ENCODE results near the gene DTX1. TPM values are rescaled to one million over a fixed set of nuclear protein-coding genes. Genes with fewer than 3 reads are reported as not detected.

DTX1 gene
- total and polyA plus RNA-seq, 7 experiments from 2014 or later: 0.80 to 15.8 (median 4.5) TPM; not detected in 1

DNA sequence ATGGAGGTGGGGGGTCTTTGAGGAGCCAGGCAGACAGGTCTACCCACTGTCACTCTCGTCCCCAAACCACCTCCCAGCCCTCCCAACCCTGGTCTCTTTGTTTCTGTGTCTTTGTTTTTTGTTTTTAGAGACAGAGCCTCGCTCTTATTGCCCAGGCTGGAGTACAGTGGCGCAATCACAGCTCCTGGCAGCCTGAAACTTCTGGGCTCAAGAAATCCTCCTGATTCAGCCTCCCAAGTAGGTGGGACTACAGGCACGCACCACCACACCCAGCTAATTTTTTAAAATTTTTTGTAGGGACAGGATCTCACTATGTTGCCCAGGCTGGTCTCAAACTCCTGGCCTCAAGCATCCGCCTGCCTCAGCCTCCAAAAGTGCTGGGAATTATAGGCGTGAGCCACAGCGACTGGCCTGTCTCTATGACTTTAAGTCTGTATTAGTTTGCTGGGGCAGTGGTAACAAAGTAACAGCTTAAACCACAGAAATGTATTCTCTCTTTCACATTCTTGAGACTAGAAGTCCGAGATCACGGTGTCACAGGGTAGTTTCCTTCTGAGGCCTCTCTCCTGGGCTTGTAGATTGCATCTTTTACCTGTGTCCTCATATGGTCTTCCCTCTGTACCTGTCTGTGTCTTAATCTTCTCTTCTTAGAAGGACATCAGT is 26.1 kb downstream of the DTX1 start:
- peak overlapping the region in 8 of 9 donors; percentile 24 to 91 (median 80) for H3K27ac Mint-ChIP-seq
- intact Hi-C loops (cut with micrococcal nuclease): loop anchor here in 1 of 2 donors (10.0 kb wide), 1 partner anchor 252 kb away; the partner anchor contains the start of gene SLC8B1
- H3K36me3 ChIP-seq (ENCODE audit: control insufficient read depth in 2 of 3, insufficient read depth in 3 of 3, low read length in 3 of 3): peaks cover 0 to 24% (median 0%) of the 10 kb centered on the region in 3 experiments
- peak; percentile 43 for ATAC-seq
- H3K9me3 ChIP-seq (ENCODE audit: control insufficient read depth in 2 of 3, low read length in 3 of 3): no peaks in the 10 kb centered on the region
- no peaks in the 10 kb centered on the region for H3K9me3 Mint-ChIP-seq
- no peaks in the 10 kb centered on the region for H3K27me3 ChIP-seq (ENCODE audit: control insufficient read depth in 2 of 2, insufficient read depth in 2 of 2, low read length in 2 of 2)
- H3K4me3 ChIP-seq (ENCODE audit: low read length): no peak overlapping the region
- peaks cover 16 to 86% (median 69%) of the 10 kb centered on the region in 7 donors for H3K4me1 Mint-ChIP-seq
- H3K27ac ChIP-seq (ENCODE audit: low read depth, low read length): no peak overlapping the region
- H3K36me3 Mint-ChIP-seq: peaks cover 0 to 33% (median 20%) of the 10 kb centered on the region in 5 donors
- POLR2A ChIA-PET: no interaction called here
- CTCF ChIA-PET: interaction anchor here (0.6 kb wide), 1 partner anchor 18 kb away, joined by 3 read pairs; no protein-coding TSS in a partner anchor
- H3K4me1 ChIP-seq (ENCODE audit: control insufficient read depth in 2 of 2, insufficient read depth in 2 of 2, low read length in 2 of 2): peaks cover 26 to 27% of the 10 kb centered on the region in 2 donors
- no peak for DNase-seq
- H3K4me3 Mint-ChIP-seq: peak overlapping the region in 2 of 10 donors; percentile 22 to 27
- no peaks in the 10 kb centered on the region for H3K27me3 Mint-ChIP-seq

GRCh38 chr12:113083863-113084435 is 27.4 kb downstream of the DTX1 start:
- ChIA-PET CTCF (interaction anchor here (1.0 kb wide), 1 partner anchor 18 kb away, joined by 3 read pairs; no protein-coding TSS in a partner anchor), POLR2A (no interaction called here)
- Mint-ChIP-seq H3K4me1 (peaks cover 20 to 94% (median 80%) of the 10 kb centered on the region in 7 donors), H3K27ac (peak overlapping the region in 8 of 9 donors; percentile 63 to 91 (median 86)), H3K36me3 (peaks cover 0 to 26% (median 12%) of the 10 kb centered on the region in 5 donors), H3K9me3 (peaks cover 0 to 1% (median 0%) of the 10 kb centered on the region in 11 donors), H3K27me3 (no peaks in the 10 kb centered on the region), H3K4me3 (peak overlapping the region in 3 of 10 donors; percentile 27 to 39 (median 39))
- H3K27ac ChIP-seq (ENCODE audit: low read depth, low read length): no peak overlapping the region
- H3K4me1 ChIP-seq (ENCODE audit: control insufficient read depth in 2 of 2, insufficient read depth in 2 of 2, low read length in 2 of 2): peaks cover 35 to 39% of the 10 kb centered on the region in 2 donors
- H3K4me3 ChIP-seq (ENCODE audit: low read length): no peak overlapping the region
- no peaks in the 10 kb centered on the region for H3K9me3 ChIP-seq (ENCODE audit: control insufficient read depth in 2 of 3, low read length in 3 of 3)
- H3K36me3 ChIP-seq (ENCODE audit: control insufficient read depth in 2 of 3, insufficient read depth in 3 of 3, low read length in 3 of 3): peaks cover 0 to 14% (median 0%) of the 10 kb centered on the region in 3 experiments
- ATAC-seq (no peak), DNase-seq (no peak)
- no peaks in the 10 kb centered on the region for H3K27me3 ChIP-seq (ENCODE audit: control insufficient read depth in 2 of 2, insufficient read depth in 2 of 2, low read length in 2 of 2)
- intact Hi-C loops (cut with micrococcal nuclease): loop anchor here in 1 of 2 donors (10.0 kb wide), 1 partner anchor 251 kb away; the partner anchor contains the start of gene SLC8B1

GRCh38 chr12:113086249-113087164 is 30.0 kb downstream of the DTX1 start:
- peak overlapping the region; percentile 50 to 89 (median 77) for H3K4me3 Mint-ChIP-seq
- peaks cover 52 to 65% of the 10 kb centered on the region in 2 donors for H3K4me1 ChIP-seq (ENCODE audit: control insufficient read depth in 2 of 2, insufficient read depth in 2 of 2, low read length in 2 of 2)
- intact Hi-C loops (cut with micrococcal nuclease): loop anchor here in 1 of 2 donors (1.0 to 10.0 kb wide), 2 partner anchors 16 to 248 kb away; partner anchors contain the start of gene SLC8B1
- no peaks in the 10 kb centered on the region for H3K27me3 ChIP-seq (ENCODE audit: control insufficient read depth in 2 of 2, insufficient read depth in 2 of 2, low read length in 2 of 2)
- ChIA-PET POLR2A (interaction anchor here (1.1 to 1.2 kb wide), 2 partner anchors 12 to 24 kb away, joined by 4 to 5 read pairs; no protein-coding TSS in a partner anchor), CTCF (interaction anchor here (0.6 to 1.2 kb wide), 3 partner anchors 12 to 94 kb away, joined by 3 to 4 read pairs (median 3); no protein-coding TSS in a partner anchor)
- H3K27me3 Mint-ChIP-seq: no peaks in the 10 kb centered on the region
- H3K36me3 ChIP-seq (ENCODE audit: control insufficient read depth in 2 of 3, insufficient read depth in 3 of 3, low read length in 3 of 3): peaks cover 0 to 9% (median 0%) of the 10 kb centered on the region in 3 experiments
- H3K4me3 ChIP-seq (ENCODE audit: low read length): peak overlapping the region; percentile 11
- no peaks in the 10 kb centered on the region for H3K9me3 ChIP-seq (ENCODE audit: control insufficient read depth in 2 of 3, low read length in 3 of 3)
- peak in 2 of 9 donors; percentile 30 to 32 for DNase-seq
- ATAC-seq: peak; percentile 45
- H3K27ac ChIP-seq (ENCODE audit: low read depth, low read length): peak overlapping the region; percentile 56
- H3K36me3 Mint-ChIP-seq: peaks cover 0 to 20% (median 10%) of the 10 kb centered on the region in 5 donors
- H3K9me3 Mint-ChIP-seq: peaks cover 0 to 1% (median 0%) of the 10 kb centered on the region in 11 donors
- H3K27ac Mint-ChIP-seq: peak overlapping the region in 8 of 9 donors; percentile 44 to 93 (median 90)
- peaks cover 31 to 96% (median 90%) of the 10 kb centered on the region in 7 donors for H3K4me1 Mint-ChIP-seq

DNA sequence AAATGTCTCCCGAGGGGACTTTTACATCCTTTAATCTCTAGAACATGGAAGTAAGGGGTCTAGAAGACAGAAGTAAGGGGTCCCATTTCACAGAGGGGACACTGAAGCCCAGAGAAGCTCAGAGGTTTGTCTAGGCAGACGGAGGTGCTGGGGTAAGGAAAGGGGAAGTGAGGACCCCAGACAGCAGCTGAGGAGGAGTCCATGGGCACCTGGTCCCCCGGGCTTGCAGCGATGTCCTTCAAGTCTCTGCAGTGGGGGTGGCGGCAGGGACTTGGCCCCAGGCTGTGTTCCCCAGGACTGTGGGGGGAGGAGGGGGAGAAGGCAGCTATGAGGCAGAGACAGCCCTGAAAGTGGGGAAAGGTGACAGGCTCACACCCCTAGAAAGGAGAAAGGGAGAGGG is 30.7 kb downstream of the DTX1 start:
- ChIA-PET CTCF (interaction anchor here (0.6 to 1.2 kb wide), 3 partner anchors 12 to 95 kb away, joined by 3 to 4 read pairs (median 3); no protein-coding TSS in a partner anchor), POLR2A (interaction anchor here (1.1 to 1.2 kb wide), 2 partner anchors 12 to 25 kb away, joined by 4 to 5 read pairs; no protein-coding TSS in a partner anchor)
- H3K4me3 Mint-ChIP-seq: peak overlapping the region; percentile 46 to 89 (median 77)
- peaks cover 31 to 99% (median 93%) of the 10 kb centered on the region in 7 donors for H3K4me1 Mint-ChIP-seq
- H3K9me3 ChIP-seq (ENCODE audit: control insufficient read depth in 2 of 3, low read length in 3 of 3): no peaks in the 10 kb centered on the region
- intact Hi-C loops (cut with micrococcal nuclease): loop anchor here in 1 of 2 donors (10.0 kb wide), 1 partner anchor 248 kb away; the partner anchor contains the start of gene SLC8B1
- H3K4me1 ChIP-seq (ENCODE audit: control insufficient read depth in 2 of 2, insufficient read depth in 2 of 2, low read length in 2 of 2): peaks cover 52 to 71% of the 10 kb centered on the region in 2 donors
- no peaks in the 10 kb centered on the region for H3K27me3 ChIP-seq (ENCODE audit: control insufficient read depth in 2 of 2, insufficient read depth in 2 of 2, low read length in 2 of 2)
- peaks cover 0 to 2% (median 0%) of the 10 kb centered on the region in 11 donors for H3K9me3 Mint-ChIP-seq
- peaks cover 0 to 20% (median 10%) of the 10 kb centered on the region in 5 donors for H3K36me3 Mint-ChIP-seq
- H3K4me3 ChIP-seq (ENCODE audit: low read length): no peak overlapping the region
- H3K27me3 Mint-ChIP-seq: no peaks in the 10 kb centered on the region
- H3K27ac Mint-ChIP-seq: peak overlapping the region; percentile 44 to 93 (median 89)
- peaks cover 0 to 9% (median 0%) of the 10 kb centered on the region in 3 experiments for H3K36me3 ChIP-seq (ENCODE audit: control insufficient read depth in 2 of 3, insufficient read depth in 3 of 3, low read length in 3 of 3)
- ATAC-seq (no peak), DNase-seq (no peak)
- H3K27ac ChIP-seq (ENCODE audit: low read depth, low read length): peak overlapping the region; percentile 56

DNA sequence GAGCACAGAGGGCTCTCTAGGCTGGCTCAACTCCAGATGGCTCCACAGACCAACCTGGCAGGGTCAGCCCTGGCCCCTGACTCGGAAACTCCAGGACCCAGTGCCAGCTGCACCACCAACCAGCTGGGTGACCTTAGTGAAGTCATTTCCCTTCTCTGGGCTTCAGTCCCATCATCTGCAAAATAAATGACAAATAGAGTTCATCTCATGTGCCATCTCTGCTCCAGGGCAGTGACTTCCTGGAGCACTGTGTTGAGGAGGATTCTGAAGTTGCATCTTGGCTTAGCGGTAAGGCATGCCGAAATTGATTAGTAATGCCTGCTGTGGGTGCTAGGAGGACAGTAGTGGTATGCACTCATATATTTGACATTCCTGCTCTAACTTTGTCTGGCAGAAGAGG is 31.5 kb downstream of the DTX1 start:
- peaks cover 52 to 80% of the 10 kb centered on the region in 2 donors for H3K4me1 ChIP-seq (ENCODE audit: control insufficient read depth in 2 of 2, insufficient read depth in 2 of 2, low read length in 2 of 2)
- H3K27ac Mint-ChIP-seq: peak overlapping the region in 8 of 9 donors; percentile 20 to 93 (median 88)
- H3K27me3 Mint-ChIP-seq: no peaks in the 10 kb centered on the region
- H3K27ac ChIP-seq (ENCODE audit: low read depth, low read length): peak overlapping the region; percentile 56
- ChIA-PET CTCF (interaction anchor here (1.1 to 1.2 kb wide), 2 partner anchors 11 to 39 kb away, joined by 3 to 4 read pairs; no protein-coding TSS in a partner anchor), POLR2A (no interaction called here)
- peaks cover 0 to 4% (median 0%) of the 10 kb centered on the region in 3 experiments for H3K36me3 ChIP-seq (ENCODE audit: control insufficient read depth in 2 of 3, insufficient read depth in 3 of 3, low read length in 3 of 3)
- no peaks in the 10 kb centered on the region for H3K27me3 ChIP-seq (ENCODE audit: control insufficient read depth in 2 of 2, insufficient read depth in 2 of 2, low read length in 2 of 2)
- intact Hi-C loops (cut with micrococcal nuclease): loop anchor here in 1 of 2 donors (10.0 kb wide), 1 partner anchor 247 kb away; the partner anchor contains the start of gene SLC8B1
- no peak for ATAC-seq
- peak overlapping the region in 9 of 10 donors; percentile 39 to 89 (median 75) for H3K4me3 Mint-ChIP-seq
- H3K9me3 ChIP-seq (ENCODE audit: control insufficient read depth in 2 of 3, low read length in 3 of 3): no peaks in the 10 kb centered on the region
- DNase-seq: no peak
- peaks cover 0 to 17% (median 6%) of the 10 kb centered on the region in 5 donors for H3K36me3 Mint-ChIP-seq
- peaks cover 0 to 2% (median 0%) of the 10 kb centered on the region in 11 donors for H3K9me3 Mint-ChIP-seq
- H3K4me3 ChIP-seq (ENCODE audit: low read length): no peak overlapping the region
- H3K4me1 Mint-ChIP-seq: peaks cover 31 to 100% (median 95%) of the 10 kb centered on the region in 7 donors
